Measurements from ENCODE around the gene RBMS3.

RBMS3 gene

GRCh38 chr3:29525254-29525881, 244.5 kb downstream of the RBMS3 start:
- peak; percentile 17 for DNase-seq (ENCODE audit: low spot score)

- DNase-seq (ENCODE audit: low spot score), result no peak
Observed at GRCh38 chr3:29527246-29527645, 246.4 kb downstream of the RBMS3 start.

GRCh38 chr3:29531644-29532043, 250.8 kb downstream of the RBMS3 start:
- DNase-seq (ENCODE audit: low spot score), result peak; percentile 5

GRCh38 chr3:29532473-29532872, 251.6 kb downstream of the RBMS3 start:
- DNase-seq (ENCODE audit: low spot score), result no peak

GRCh38 chr3:29534006-29534405, 253.1 kb downstream of the RBMS3 start:
- no peak for DNase-seq (ENCODE audit: low spot score)

GRCh38 chr3:29536016-29536758, 255.3 kb downstream of the RBMS3 start:
- DNase-seq (ENCODE audit: low spot score), result no peak

- no peak for DNase-seq (ENCODE audit: low spot score)
Observed at GRCh38 chr3:29537889-29538609, 257.2 kb downstream of the RBMS3 start.

- no peak for DNase-seq (ENCODE audit: low spot score)
Observed at GRCh38 chr3:29538610-29538958, 257.7 kb downstream of the RBMS3 start.

GRCh38 chr3:29540544-29540943, 259.7 kb downstream of the RBMS3 start:
- no peak for DNase-seq (ENCODE audit: low spot score)

GRCh38 chr3:29544701-29545363, 264.0 kb downstream of the RBMS3 start:
- no peak for DNase-seq (ENCODE audit: low spot score)

GRCh38 chr3:29545615-29546014, 264.7 kb downstream of the RBMS3 start:
- DNase-seq (ENCODE audit: low spot score), result no peak

GRCh38 chr3:29552051-29552450, 271.2 kb downstream of the RBMS3 start:
- no peak for DNase-seq (ENCODE audit: low spot score)

- DNase-seq (ENCODE audit: low spot score), result no peak
Observed at GRCh38 chr3:29554566-29554965, 273.7 kb downstream of the RBMS3 start.

- no peak for DNase-seq (ENCODE audit: low spot score)
Observed at GRCh38 chr3:29555590-29555989, 274.7 kb downstream of the RBMS3 start.

- DNase-seq (ENCODE audit: low spot score), result no peak
Observed at GRCh38 chr3:29557186-29557585, 276.3 kb downstream of the RBMS3 start.

GRCh38 chr3:29557825-29558224, 277.0 kb downstream of the RBMS3 start:
- DNase-seq (ENCODE audit: low spot score), result no peak

GRCh38 chr3:29559741-29560465, 279.0 kb downstream of the RBMS3 start:
- no peak for DNase-seq (ENCODE audit: low spot score)

GRCh38 chr3:29561651-29562149, 280.8 kb downstream of the RBMS3 start:
- DNase-seq (ENCODE audit: low spot score), result no peak

- no peak for DNase-seq (ENCODE audit: low spot score)
Observed at GRCh38 chr3:29565236-29565635, 284.4 kb downstream of the RBMS3 start.

GRCh38 chr3:29567501-29567900, 286.6 kb downstream of the RBMS3 start:
- DNase-seq (ENCODE audit: low spot score), result no peak

- DNase-seq (ENCODE audit: low spot score), result no peak
Observed at GRCh38 chr3:29568355-29568754, 287.5 kb downstream of the RBMS3 start.

- no peak for DNase-seq (ENCODE audit: low spot score)
Observed at GRCh38 chr3:29576181-29576580, 295.3 kb downstream of the RBMS3 start.

Measured in Ammon's horn (tissue), 1 donor.